ENCODE data around the gene ERN1.

DNA sequence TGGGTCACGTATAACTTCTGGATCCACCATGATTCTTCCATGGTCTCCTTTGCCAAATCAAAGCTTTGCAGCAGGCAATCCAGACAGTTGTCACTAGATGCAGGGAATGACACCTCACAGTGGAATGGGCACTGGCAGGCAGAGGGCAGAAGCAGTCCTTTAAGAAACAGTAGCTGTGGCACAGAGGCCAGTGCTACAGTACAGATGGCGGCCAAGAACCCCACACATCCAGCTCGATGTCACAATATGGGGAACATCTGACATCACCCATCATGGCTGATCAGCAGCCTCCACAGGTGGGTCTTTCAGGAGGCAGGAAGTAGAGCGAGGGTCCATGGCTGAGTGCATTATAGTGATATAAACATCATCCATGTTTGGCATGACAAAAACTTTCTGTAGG is 18.8 kb upstream of the ERN1 start:
- TF ChIP-seq, protein P1, sequence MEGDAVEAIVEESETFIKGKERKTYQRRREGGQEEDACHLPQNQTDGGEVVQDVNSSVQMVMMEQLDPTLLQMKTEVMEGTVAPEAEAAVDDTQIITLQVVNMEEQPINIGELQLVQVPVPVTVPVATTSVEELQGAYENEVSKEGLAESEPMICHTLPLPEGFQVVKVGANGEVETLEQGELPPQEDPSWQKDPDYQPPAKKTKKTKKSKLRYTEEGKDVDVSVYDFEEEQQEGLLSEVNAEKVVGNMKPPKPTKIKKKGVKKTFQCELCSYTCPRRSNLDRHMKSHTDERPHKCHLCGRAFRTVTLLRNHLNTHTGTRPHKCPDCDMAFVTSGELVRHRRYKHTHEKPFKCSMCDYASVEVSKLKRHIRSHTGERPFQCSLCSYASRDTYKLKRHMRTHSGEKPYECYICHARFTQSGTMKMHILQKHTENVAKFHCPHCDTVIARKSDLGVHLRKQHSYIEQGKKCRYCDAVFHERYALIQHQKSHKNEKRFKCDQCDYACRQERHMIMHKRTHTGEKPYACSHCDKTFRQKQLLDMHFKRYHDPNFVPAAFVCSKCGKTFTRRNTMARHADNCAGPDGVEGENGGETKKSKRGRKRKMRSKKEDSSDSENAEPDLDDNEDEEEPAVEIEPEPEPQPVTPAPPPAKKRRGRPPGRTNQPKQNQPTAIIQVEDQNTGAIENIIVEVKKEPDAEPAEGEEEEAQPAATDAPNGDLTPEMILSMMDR (optimal IDR thresholded peaks at IDR 0.05 in 1 of 3, IDR thresholded peaks at IDR 0.05 in 1 of 3, conservative IDR thresholded peaks at IDR 0.05 in 1 of 3; ENCODE audit: extremely low read depth in 1 of 3, insufficient read depth in 2 of 3, low read length in 3 of 3): peak in 2 of 3 experiments; percentile 7 to 68
- TF ChIP-seq EZH2 (IDR thresholded peaks at IDR 0.05; ENCODE audit: low read length): no peak
